GM21576 (cell line): Measurements from ENCODE around the gene SBK2.
A peak's percentile ranks its signal among the peaks of the same experiment; 100 is the strongest.
"Not testable (repeated sequence)": the region's sequence is repeated elsewhere in the genome, so short reads cannot be mapped to it uniquely, and the experiment has no call there.

Experiments used
- ATAC-seq: cut with Tn5 transposase; IDR thresholded peaks from one replicate; pipeline ENCODE4 v1.9.1; 2021; ENCODE audit warnings: mild to moderate bottlenecking, moderate library complexity; ENCODE audit not compliant: unreplicated experiment

The SBK2 gene

DNA sequence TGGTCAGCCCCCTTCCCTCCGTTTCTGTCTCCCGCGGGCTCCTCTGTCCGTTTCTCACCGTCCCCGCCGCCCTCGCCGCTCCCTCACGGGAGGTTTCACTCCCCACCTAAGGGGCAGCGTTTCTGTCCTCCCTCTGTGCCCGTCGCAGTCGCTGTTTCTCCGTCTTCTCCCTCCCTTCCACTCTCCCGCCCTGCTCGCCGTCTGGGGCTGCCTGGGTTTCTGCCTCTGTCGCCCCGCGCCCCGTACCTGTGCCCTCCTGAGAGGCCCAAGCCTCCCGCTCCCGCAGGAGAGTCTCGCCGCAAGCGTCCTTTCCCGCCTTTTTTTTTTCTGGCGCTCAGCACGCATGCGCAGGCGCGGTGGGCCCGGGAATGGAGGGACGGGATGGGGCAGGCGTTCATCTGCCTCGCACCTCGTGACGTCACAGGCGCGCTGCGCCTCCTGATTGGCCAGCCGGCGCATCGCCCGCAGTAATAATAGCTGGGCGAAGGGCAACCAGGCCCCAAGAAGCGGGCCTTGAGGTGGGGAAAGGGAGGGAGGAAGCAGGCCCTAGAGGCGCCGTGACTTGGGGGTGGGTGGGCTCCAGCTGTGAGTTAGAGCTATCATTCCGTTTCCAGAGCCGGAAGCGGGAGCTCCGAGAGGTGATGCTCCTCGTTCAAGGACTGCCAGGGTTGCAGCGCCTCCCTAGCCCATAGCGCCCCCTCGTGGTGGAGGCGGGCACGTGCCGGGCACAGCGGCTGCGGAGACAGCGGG is 33.3 kb downstream of the SBK2 start:
- peak; percentile 75 for ATAC-seq

DNA sequence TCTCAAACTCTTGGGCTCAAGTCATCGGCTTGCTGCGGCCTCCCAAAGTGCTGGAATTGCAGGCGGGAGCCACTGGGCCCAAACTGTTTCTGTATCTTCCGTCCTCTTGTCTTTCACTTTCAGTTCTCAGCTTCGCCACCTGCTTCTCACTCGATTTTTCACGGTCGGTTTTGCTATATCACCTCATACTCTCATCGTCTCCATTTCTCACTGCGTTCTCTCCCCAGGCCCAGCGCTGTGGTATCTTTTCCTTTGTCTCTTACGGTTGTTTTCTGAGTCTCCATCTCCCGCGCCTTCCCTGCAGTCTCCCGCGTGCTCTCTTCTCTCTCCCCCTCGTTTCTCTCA is 33.8 kb downstream of the SBK2 start:
- no peak for ATAC-seq

DNA sequence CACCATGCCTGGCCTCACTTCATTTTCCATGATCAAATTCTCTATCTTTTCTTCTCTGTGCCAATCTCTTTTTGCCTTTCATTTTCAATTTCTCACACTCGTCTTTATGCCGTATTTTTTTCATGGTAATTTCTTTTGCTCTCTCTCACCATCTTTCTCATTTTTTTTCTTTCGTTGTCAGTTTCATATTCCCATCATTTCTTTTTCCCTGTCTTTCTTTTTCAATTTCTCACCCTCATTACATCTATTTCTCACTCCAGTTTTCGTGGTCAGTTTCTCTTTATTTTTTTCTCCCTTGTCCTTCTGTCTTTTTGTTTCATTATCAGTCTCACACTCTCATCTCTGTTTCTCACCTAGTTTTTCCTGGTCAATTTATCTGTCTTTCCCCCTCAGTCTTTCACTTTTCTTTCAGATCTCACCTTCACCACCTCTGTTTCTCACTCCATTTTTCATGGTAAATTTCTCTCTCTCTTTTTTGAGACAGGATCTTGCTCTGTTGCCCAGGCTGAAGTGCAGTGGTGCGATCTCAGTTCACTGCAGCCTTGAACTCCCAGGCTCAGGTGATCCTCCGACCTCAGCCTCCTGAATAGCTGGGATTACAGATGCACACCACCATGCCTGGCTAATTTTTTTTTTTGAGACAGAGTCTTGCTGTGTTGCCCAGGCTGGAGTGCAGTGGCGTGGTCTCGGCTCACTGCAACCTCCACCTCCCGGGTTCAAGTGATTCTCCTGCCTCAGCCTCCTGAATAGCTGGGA is 34.6 kb downstream of the SBK2 start:
- no peak for ATAC-seq

DNA sequence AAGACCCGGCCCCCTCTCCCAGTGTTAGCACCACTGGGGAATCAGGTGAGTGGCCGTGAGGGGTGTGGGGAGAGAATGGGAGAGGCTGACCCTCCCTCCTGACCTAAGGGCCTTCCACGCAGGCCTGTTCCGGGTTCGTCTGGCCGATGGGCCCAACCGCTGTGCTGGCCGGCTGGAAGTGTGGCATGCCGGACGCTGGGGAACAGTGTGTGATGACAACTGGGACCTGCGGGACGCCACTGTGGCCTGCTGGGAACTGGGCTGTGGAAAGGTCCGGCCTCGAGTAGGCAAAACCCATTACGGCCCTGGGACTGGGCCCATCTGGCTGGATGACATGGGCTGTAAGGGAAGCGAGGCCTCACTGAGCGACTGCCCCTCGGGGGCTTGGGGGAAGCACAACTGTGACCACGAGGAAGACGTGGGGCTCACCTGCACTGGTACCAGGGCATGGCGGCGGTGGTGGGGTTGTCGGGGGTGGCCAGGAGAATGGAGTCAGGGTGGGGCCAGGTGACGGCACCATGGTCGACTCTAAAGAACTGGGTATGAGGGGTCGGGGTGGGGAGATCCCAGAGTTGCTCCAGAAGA is 36.5 kb downstream of the SBK2 start:
- ATAC-seq = no peak

DNA sequence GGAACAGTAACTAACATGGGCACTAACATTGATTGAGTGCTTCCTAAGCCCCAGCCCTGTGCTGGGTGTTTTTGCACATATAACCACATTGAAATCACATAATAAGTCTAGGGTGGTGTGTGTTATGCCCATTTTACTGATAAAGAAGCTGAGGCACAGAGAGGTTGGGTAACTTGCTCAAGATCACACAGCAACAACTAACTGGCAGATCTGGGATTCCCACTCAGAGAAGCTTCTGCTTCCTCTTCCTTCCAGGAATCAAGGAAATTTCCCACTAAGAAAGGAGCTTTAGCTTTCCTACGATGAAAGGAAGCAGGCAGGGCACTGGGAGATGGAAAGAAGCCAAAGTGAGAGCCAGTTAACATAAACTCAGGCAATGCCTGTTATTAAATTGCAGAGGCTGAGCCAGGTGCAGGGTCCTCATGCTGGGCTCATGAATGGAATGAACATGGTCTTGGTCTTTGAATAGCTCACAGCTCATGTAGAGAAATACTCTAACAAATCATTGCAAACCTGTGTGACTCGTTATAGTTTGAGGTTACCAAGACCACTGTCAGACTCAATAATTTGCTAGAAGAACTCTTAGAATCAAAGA is 38.6 kb downstream of the SBK2 start:
- ATAC-seq = no peak

DNA sequence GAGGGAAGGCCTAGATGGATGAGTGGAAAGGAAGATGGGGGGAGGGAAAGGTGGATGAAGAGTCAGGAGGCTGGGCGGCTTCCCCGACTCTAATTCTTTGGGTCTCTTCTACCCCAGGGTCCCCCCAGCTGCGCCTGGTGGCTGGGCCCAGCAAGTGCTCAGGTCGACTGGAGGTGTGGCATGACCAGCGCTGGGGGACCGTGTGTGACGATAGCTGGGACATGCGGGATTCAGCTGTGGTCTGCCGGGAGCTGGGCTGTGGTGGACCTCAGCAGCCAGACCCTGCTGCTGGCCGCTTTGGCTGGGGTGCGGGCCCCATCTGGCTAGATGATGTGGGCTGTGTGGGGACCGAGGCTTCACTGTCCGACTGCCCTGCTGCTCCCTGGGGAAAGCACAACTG is 39.2 kb downstream of the SBK2 start:
- no peak for ATAC-seq

GRCh38 chr19:55496820-55497219 is 40.1 kb downstream of the SBK2 start:
- not testable (repeated sequence) for ATAC-seq

- no peak for ATAC-seq
These were observed 41.1 kb downstream of the SBK2 start for GRCh38 chr19:55495646-55496349.

GRCh38 chr19:55494172-55494761 is 42.7 kb downstream of the SBK2 start:
- no peak for ATAC-seq

DNA sequence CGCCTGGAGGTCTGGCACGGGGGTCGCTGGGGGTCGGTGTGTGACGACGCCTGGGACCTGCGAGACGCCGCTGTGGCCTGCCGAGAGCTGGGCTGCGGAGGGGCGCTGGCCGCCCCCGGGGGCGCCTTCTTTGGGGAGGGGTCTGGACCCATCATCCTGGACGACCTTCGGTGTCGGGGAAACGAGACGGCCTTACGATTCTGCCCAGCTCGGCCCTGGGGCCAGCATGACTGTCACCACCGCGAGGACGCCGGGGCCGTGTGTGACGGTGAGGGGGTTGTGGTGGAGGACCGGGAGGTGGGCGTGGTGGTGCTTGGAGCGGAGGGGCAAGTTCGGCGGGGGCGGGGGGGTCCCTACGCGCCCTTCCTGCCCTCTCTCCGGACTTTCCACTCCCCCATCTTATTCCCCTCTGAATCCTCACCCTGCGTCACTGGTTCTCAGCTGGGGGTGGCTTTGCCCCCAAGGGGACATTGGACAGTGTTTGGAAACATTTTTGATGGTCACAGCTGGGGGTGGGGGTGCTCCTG is 43.2 kb downstream of the SBK2 start:
- ATAC-seq = no peak

- no peak for ATAC-seq
These were observed 43.8 kb downstream of the SBK2 start for GRCh38 chr19:55493052-55493644.

DNA sequence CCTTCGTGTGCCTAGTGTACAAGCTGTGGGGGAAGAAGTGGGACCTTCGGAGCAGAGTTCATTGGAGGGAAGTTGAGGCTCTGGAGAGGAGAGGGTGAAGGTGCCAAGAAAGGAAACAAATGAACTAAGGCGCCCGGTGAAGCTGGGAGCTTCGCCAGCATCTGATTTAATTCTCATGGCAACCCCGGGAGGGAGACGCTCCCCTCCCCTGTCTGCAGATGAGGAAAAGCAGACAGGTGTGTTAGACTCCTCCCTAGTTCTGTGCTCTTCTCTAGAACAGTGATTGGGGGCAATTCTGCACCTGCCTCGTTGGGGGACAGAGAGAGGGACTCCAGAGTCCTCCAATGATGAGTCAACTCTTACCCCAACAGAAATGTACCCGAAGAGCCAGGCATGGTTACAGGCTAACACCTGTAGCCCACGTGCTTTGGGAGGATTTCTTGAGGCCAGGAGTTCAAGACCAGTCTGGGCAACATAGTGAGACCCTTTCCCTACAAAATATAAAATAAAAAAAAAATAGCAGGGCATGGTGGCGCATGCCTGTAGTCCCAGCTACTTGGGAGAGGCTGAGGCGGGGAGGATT is 44.5 kb downstream of the SBK2 start:
- no peak for ATAC-seq

DNA sequence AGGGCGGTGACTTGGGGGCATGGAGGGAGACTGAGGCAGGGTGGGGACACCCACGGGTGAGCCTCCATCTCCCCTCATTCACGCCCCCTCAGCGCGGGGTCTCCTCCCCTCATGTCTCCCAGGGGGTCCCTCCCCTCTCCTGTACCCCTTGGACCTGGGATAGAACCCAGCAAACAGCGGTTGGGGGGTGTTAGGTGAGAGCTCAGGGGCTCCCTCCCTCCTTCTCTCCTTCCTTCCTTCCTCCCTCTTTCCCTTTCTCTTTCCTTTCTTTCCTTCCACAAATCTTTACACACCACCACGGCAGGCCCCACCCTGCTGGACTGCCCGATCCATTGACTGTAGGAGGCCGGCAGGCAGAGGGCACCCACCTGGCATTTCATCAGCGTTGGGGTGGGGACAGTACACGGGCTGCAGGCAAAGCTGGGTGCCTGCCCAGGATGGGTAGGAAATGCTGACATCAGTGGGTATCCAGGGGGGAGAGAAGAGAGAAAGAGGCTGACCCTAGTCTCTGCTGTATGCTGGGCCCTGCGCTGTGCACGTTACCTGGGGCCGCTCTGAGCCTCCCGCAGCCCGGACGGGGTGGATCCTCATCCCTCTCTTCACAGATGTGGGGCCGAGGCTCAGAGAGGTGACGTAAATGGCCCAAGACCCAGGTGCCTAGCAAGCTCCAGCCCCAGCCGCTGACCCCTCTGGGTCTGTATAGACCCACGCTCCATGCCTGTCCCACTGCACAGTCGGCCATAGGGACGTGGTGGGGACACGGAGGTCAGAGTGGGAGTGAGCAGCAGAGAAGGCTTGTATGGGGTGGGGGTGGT is 45.2 kb downstream of the SBK2 start:
- ATAC-seq = no peak

DNA sequence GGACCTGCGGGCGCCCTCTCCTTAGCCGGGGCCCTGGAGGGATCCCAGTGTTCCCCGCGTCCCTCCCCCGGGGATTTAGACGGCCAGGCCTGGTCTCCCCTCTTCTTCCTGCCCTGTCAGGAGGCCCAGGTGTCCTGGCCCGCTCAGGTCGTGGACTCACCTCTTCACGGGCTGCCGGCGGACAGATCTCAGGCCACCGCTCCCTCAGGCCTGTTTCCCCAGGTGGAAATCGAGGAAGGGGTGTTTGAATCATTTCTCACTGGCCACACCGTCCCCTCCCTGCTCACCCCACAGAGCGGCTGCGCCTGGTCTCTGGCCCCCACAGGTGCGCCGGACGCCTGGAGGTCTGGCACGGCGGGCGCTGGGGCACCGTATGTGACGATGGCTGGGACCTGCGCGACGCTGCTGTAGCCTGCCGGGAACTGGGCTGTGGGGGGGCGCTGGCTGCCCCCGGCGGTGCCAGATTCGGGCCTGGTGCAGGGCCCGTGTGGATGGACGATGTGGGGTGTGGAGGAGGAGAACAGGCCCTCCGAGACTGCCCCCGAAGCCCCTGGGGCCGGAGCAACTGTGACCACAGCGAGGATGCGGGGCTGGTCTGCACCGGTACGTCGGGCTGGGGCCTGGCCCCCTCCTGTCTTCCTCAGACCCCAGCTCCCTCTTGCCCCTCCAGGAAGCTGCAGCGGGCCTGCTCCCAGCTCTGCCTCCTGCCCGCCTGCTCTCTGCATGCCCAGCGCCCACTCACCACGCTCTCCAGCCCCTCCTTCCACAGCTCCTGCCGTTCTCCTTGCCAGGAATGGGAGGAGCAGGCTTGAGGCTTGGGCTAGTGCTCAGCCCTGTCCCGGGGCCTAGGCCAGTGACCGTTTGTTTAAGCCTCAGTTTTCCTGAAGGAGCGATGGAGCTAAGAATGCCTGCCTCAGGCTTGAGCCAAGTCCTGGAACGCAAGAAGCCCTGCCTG is 46.2 kb downstream of the SBK2 start:
- ATAC-seq = no peak

DNA sequence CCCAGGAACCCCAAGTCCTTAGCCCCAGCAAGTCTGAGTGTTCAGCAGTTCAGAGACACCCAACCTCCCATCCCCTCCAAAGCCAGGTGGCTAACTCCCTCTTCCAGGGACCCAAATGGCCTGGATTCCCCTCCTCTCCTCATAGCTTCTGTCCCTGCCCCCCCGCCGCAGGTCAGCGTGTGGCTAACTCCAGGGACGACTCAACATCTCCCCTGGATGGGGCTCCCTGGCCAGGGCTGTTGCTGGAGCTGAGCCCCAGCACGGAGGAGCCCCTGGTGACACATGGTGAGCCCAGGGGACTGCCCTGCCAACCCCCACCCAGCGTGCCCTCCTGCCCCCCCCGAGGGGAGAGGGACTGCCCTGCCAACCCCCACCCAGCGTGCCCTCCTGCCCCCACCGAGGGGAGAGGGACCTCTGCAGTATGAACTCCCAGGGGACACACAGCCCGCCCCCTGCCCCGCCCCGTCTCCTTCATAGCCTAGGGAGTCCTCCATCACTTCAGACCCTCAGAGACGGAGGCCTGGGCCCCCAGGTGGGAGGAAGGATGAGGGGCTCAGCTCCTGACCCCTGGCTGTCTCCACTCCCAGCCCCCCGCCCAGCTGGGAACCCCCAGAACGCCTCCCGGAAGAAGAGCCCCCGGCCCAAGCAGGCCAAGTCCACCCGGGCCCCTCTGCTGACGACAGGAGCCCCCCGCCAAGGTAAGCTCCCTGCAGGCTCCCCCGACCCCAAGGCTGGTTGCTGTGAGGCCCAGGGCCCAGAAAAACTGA is 47.0 kb downstream of the SBK2 start:
- no peak for ATAC-seq

- no peak for ATAC-seq
These were observed 47.8 kb downstream of the SBK2 start for GRCh38 chr19:55488986-55489710.
